Measurements from ENCODE around the gene RELN. TPM values are rescaled to one million over a fixed set of nuclear protein-coding genes. Genes with fewer than 3 reads are reported as not detected.
"Not testable (repeated sequence)": the region's sequence is repeated elsewhere in the genome, so short reads cannot be mapped to it uniquely, and the experiment has no call there.

The RELN gene
- total RNA-seq, 2 donors from 2014 or later, result 1.1 to 1.4 TPM

DNA sequence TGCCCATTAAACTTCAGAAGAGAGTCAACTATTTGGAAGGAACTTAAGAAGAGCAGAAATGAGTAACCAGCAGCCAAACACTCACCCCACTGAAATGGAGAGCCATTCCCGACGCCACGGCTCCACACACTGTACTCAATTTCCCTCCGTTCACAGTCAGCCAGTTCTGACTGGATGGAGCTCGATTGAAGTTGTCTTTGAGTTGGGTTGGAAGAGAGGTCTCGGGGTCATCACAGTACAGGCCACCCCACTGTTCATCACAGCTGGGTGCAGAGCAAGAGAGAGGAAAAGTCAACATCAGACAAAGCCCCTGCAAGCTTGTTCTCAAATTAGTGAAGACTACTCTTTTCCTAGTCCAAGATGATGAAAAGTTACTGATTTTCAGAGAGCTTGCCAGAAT is 467.5 kb downstream of the RELN start:
- no peaks in the 10 kb centered on the region for H3K4me1 ChIP-seq
- DNase-seq, result no peak
- no peak overlapping the region for H3K9ac ChIP-seq (ENCODE audit: low read depth in 2 of 2, low read length in 2 of 2)
- no peak for TF ChIP-seq CTCF (IDR thresholded peaks at IDR 0.05)
- H3K4me3 ChIP-seq, result no peak overlapping the region
- no peaks in the 10 kb centered on the region for H3K36me3 ChIP-seq
- no peaks in the 10 kb centered on the region for H3K27me3 ChIP-seq
- no peak overlapping the region for H3K27ac ChIP-seq
- intact Hi-C loops (cut with DNase I), result no loop called here
- no peaks in the 10 kb centered on the region for H3K9me3 ChIP-seq

- Histone ChIP-seq H3K9me3 (no peaks in the 10 kb centered on the region), H3K4me1 (no peaks in the 10 kb centered on the region), H3K27me3 (no peaks in the 10 kb centered on the region), H3K27ac (no peak overlapping the region), H3K9ac (ENCODE audit: low read depth in 2 of 2, low read length in 2 of 2) (no peak overlapping the region), H3K4me3 (no peak overlapping the region), H3K36me3 (no peaks in the 10 kb centered on the region)
- intact Hi-C loops (cut with DNase I), result no loop called here
- TF ChIP-seq CTCF (IDR thresholded peaks at IDR 0.05), result no peak
- no peak for DNase-seq
Measured at GRCh38 chr7:103504505-103505135, 484.8 kb downstream of the RELN start.

DNA sequence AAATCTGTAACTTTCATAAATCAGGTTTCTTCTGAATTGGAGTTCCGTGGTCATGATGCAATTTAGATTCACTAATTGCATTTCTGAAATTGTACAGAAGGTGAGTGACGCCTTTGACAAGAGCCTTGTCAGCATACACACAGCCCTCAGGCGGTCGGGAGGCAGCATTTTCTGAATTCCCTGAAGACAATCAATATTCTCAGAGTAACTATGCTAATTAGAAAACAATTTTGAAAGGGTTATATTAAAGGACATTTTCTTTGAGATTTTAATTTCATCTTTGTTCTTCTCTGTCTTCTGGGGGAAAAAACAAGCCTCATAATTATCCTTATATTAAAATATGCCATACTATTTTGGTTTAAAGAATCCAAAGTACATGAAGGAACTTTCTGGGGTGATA is 488.3 kb downstream of the RELN start:
- no peaks in the 10 kb centered on the region for H3K4me1 ChIP-seq
- no peak for DNase-seq
- H3K9me3 ChIP-seq, result no peaks in the 10 kb centered on the region
- H3K27me3 ChIP-seq, result no peaks in the 10 kb centered on the region
- no peak for TF ChIP-seq CTCF (IDR thresholded peaks at IDR 0.05)
- no peak overlapping the region for H3K9ac ChIP-seq (ENCODE audit: low read depth in 2 of 2, low read length in 2 of 2)
- no peak overlapping the region for H3K4me3 ChIP-seq
- no peaks in the 10 kb centered on the region for H3K36me3 ChIP-seq
- intact Hi-C loops (cut with DNase I), result no loop called here
- no peak overlapping the region for H3K27ac ChIP-seq

GRCh38 chr7:103499976-103500375 is 489.5 kb downstream of the RELN start:
- no peaks in the 10 kb centered on the region for H3K27me3 ChIP-seq
- H3K4me3 ChIP-seq, result no peak overlapping the region
- H3K36me3 ChIP-seq, result no peaks in the 10 kb centered on the region
- DNase-seq, result no peak
- no peaks in the 10 kb centered on the region for H3K4me1 ChIP-seq
- no peak for TF ChIP-seq CTCF (IDR thresholded peaks at IDR 0.05)
- intact Hi-C loops (cut with DNase I), result no loop called here
- H3K9me3 ChIP-seq, result no peaks in the 10 kb centered on the region
- H3K27ac ChIP-seq, result no peak overlapping the region
- no peak overlapping the region for H3K9ac ChIP-seq (ENCODE audit: low read depth in 2 of 2, low read length in 2 of 2)

- no peaks in the 10 kb centered on the region for H3K4me1 ChIP-seq
- intact Hi-C loops (cut with DNase I), result no loop called here
- no peak overlapping the region for H3K4me3 ChIP-seq
- H3K36me3 ChIP-seq, result no peaks in the 10 kb centered on the region
- no peaks in the 10 kb centered on the region for H3K9me3 ChIP-seq
- no peak overlapping the region for H3K9ac ChIP-seq (ENCODE audit: low read depth in 2 of 2, low read length in 2 of 2)
- no peak for TF ChIP-seq CTCF (IDR thresholded peaks at IDR 0.05)
- no peaks in the 10 kb centered on the region for H3K27me3 ChIP-seq
- no peak overlapping the region for H3K27ac ChIP-seq
- DNase-seq, result peak; percentile 32
Measured at GRCh38 chr7:103487419-103487818, 502.0 kb downstream of the RELN start.

GRCh38 chr7:103486873-103487272 is 502.6 kb downstream of the RELN start:
- H3K4me3 ChIP-seq; H3K36me3 ChIP-seq; DNase-seq; H3K9ac ChIP-seq (ENCODE audit: low read depth in 2 of 2, low read length in 2 of 2); H3K9me3 ChIP-seq; intact Hi-C loops (cut with DNase I); H3K27me3 ChIP-seq; H3K4me1 ChIP-seq; H3K27ac ChIP-seq: not testable (repeated sequence)
